Left ventricle myocardium inferior (tissue), 1 donor: ENCODE measurements around the gene ZYX. TPM values are rescaled to one million over a fixed set of nuclear protein-coding genes. Genes with fewer than 3 reads are reported as not detected.
"Not testable (repeated sequence)": the region's sequence is repeated elsewhere in the genome, so short reads cannot be mapped to it uniquely, and the experiment has no call there.

Source experiments
- DNase-seq: peaks from one replicate; pipeline ENCODE4 v3.0.0-alpha.2; 2020
- H3K27ac ChIP-seq: fragments of 200-600 bp; replicated peaks from 2 replicates; pipeline ENCODE4 v1.8.0; 2021
- H3K27me3 ChIP-seq: fragments of 200-600 bp; 2 replicates; pipeline ENCODE4 v1.8.0; 2021; ENCODE audit warnings: low read depth
- H3K36me3 ChIP-seq: fragments of 200-600 bp; 2 replicates; pipeline ENCODE4 v1.8.0; 2021
- H3K4me1 ChIP-seq: fragments of 200-600 bp; 2 replicates; pipeline ENCODE4 v1.8.0; 2021
- H3K4me3 ChIP-seq: fragments of 200-600 bp; 2 replicates; pipeline ENCODE4 v1.8.0; 2021; ENCODE audit warnings: mild to moderate bottlenecking, moderate library complexity
- H3K9me3 ChIP-seq: fragments of 200-600 bp; replicated peaks from 2 replicates; pipeline ENCODE4 v1.8.0; 2021
- CTCF ChIP-seq: fragments of 200-600 bp; IDR thresholded peaks from 2 replicates; pipeline ENCODE4 v1.8.0; 2021; ENCODE audit warnings: antibody characterized with exemption, mild to moderate bottlenecking, borderline replicate concordance
- intact Hi-C: fragments of 100-400 bp; cut with micrococcal nuclease; formaldehyde crosslinking; loops from one replicate; pipeline ENCODE4 v1.11.0; 2022
- total RNA-seq: library from RNA; stranded (reverse); fragmentation: NEBNext Ultra II Directional; extraction: Animal tissue kit (Norgen Biotek cat#: 25700); gene quantifications from one replicate; pipeline ENCODE4 v1.2.1, GENCODE V29; 2021
- donor health status: DM: no; HTN: yes; CAD: no; lungs with severe emphysema.

Gene ZYX
- total RNA-seq, 1 donor from 2014 or later: 68.4 TPM

GRCh38 chr7:143399151-143399550 is 18.0 kb downstream of the ZYX start:
- Histone ChIP-seq H3K27ac (no peak overlapping the region), H3K36me3 (no peaks in the 10 kb centered on the region), H3K4me3 (no peak overlapping the region), H3K4me1 (peaks cover 27% of the 10 kb centered on the region), H3K9me3 (no peaks in the 10 kb centered on the region), H3K27me3 (no peaks in the 10 kb centered on the region)
- intact Hi-C loops: no loop called here
- no peak for DNase-seq
- no peak for TF ChIP-seq CTCF

- no peak for TF ChIP-seq CTCF
- H3K4me1 ChIP-seq: peaks cover 22% of the 10 kb centered on the region
- no peak for DNase-seq
- intact Hi-C loops: no loop called here
- H3K36me3 ChIP-seq: no peaks in the 10 kb centered on the region
- no peaks in the 10 kb centered on the region for H3K27me3 ChIP-seq
- no peak overlapping the region for H3K27ac ChIP-seq
- H3K9me3 ChIP-seq: no peaks in the 10 kb centered on the region
- H3K4me3 ChIP-seq: no peak overlapping the region
These were observed 18.5 kb downstream of the ZYX start for GRCh38 chr7:143399642-143400041.

- peaks cover 6% of the 10 kb centered on the region for H3K4me1 ChIP-seq
- intact Hi-C loops: no loop called here
- no peak for DNase-seq
These were observed 20.1 kb downstream of the ZYX start for GRCh38 chr7:143401265-143401664.

GRCh38 chr7:143402233-143402632 is 21.1 kb downstream of the ZYX start:
- intact Hi-C loops, H3K9me3 ChIP-seq, H3K4me3 ChIP-seq, DNase-seq, H3K27me3 ChIP-seq, H3K4me1 ChIP-seq, H3K27ac ChIP-seq, H3K36me3 ChIP-seq: not testable (repeated sequence)

More at GRCh38 chr7:143401265-143401664, 20.1 kb downstream of the ZYX start:
- no peaks in the 10 kb centered on the region for H3K9me3 ChIP-seq
- H3K27ac ChIP-seq: no peak overlapping the region
- TF ChIP-seq CTCF: no peak
- no peak overlapping the region for H3K4me3 ChIP-seq
- no peaks in the 10 kb centered on the region for H3K36me3 ChIP-seq
- H3K27me3 ChIP-seq: no peaks in the 10 kb centered on the region

- Histone ChIP-seq H3K36me3 (no peaks in the 10 kb centered on the region), H3K27me3 (peaks cover 16% of the 10 kb centered on the region), H3K4me3 (no peak overlapping the region), H3K27ac (no peak overlapping the region), H3K4me1 (peaks cover 27% of the 10 kb centered on the region), H3K9me3 (no peaks in the 10 kb centered on the region)
- DNase-seq: peak; percentile 82
- intact Hi-C loops: no loop called here
- TF ChIP-seq CTCF: no peak
These were observed 24.2 kb downstream of the ZYX start for GRCh38 chr7:143405173-143406001.

- Histone ChIP-seq H3K4me1 (peaks cover 30% of the 10 kb centered on the region), H3K4me3 (no peak overlapping the region), H3K36me3 (no peaks in the 10 kb centered on the region), H3K27me3 (peaks cover 22% of the 10 kb centered on the region), H3K9me3 (no peaks in the 10 kb centered on the region), H3K27ac (no peak overlapping the region)
- no peak for TF ChIP-seq CTCF
- no peak for DNase-seq
- intact Hi-C loops: no loop called here
These were observed 24.8 kb downstream of the ZYX start for GRCh38 chr7:143406002-143406357.
